GM12878 (cell line): ENCODE data around the gene MYOM3. TPM values are rescaled to one million over a fixed set of nuclear protein-coding genes. Genes with fewer than 3 reads are reported as not detected.

Source experiments
- ATAC-seq: fragments of 200-7000 bp; cut with Tn5 transposase; 3 replicates; pipeline ENCODE4 v1.9.1; 2020; ENCODE audit warnings: mild to moderate bottlenecking, moderate library complexity
- BruUV-seq: library from RNA; stranded (reverse); fragments of 400-500 nt; replicated peaks from 2 replicates; lab custom pipeline; 2021; lab: Mats Ljungman, UMichigan
- CTCF ChIA-PET: fragments of 300-600 bp; sonication (Branson Sonifier 250); formaldehyde crosslinking; extraction: SDS; loops from one replicate; lab custom pipeline; 2021; ENCODE audit warnings: inconsistent platforms; lab: Yijun Ruan, JAX
- POLR2A ChIA-PET: fragments of 350-600 bp; formaldehyde crosslinking; extraction: SDS; loops from one replicate; lab custom pipeline; 2021; ENCODE audit warnings: inconsistent platforms; lab: Charles Lee
- RAD21 ChIA-PET: fragments of 300-600 bp; sonication (Branson Sonifier 250); formaldehyde crosslinking; loops from one replicate; lab custom pipeline; 2023; ENCODE audit warnings: antibody characterized with exemption; ENCODE audit not compliant: unreplicated experiment; lab: Charles Lee
- SMC1A ChIA-PET: fragments of 300-600 bp; sonication (Branson Sonifier 250); formaldehyde crosslinking; loops from one replicate; lab custom pipeline; 2023; ENCODE audit not compliant: unreplicated experiment, uncharacterized antibody; lab: Charles Lee
- DNase-seq: peaks from one replicate; pipeline ENCODE4 v3.0.0-alpha.2; 2011; ENCODE audit warnings: low read depth, low spot score
- FAIRE-seq: peaks from 3 replicates; lab custom pipeline; 2011; peaks lifted over from hg19 to GRCh38; lab: Jason Lieb, UNC
- H2AFZ ChIP-seq: 2 replicates; pipeline ENCODE4 v1.6.0; 2011; ENCODE audit warnings: low read depth, low read length, control low read depth; ENCODE audit not compliant: control insufficient read depth
- H3K27ac ChIP-seq: 2 replicates; pipeline ENCODE4 v1.5.1; 2011; ENCODE audit warnings: control low read depth; ENCODE audit not compliant: control insufficient read depth, insufficient read depth
- H3K27me3 ChIP-seq, 2 experiments: replicated peaks in 1 of 2; 2 replicates each; pipeline versions ENCODE4 v1.6.0 to v1.6.1; 2011; ENCODE audit warnings: low read length in 1 of 2; ENCODE audit not compliant: control insufficient read depth in 2 of 2, insufficient read depth in 2 of 2
- H3K36me3 ChIP-seq, 2 experiments: 2 replicates each; pipeline ENCODE4 v1.5.1; 2011; ENCODE audit warnings: low read length in 1 of 2; ENCODE audit not compliant: control insufficient read depth in 2 of 2, insufficient read depth in 2 of 2
- H3K4me1 ChIP-seq: 2 replicates; pipeline ENCODE4 v1.6.1; 2011; ENCODE audit warnings: mild to moderate bottlenecking, low read length, moderate library complexity, mixed read lengths; ENCODE audit not compliant: control insufficient read depth, insufficient read depth
- H3K4me2 ChIP-seq: 2 replicates; pipeline ENCODE4 v1.6.0; 2011; ENCODE audit warnings: control low read depth; ENCODE audit not compliant: control insufficient read depth, insufficient read depth
- H3K4me3 ChIP-seq: fragments of 200-600 bp; sonication (generic); 2 replicates; pipeline ENCODE4 v1.5.1; 2016
- H3K79me2 ChIP-seq: 2 replicates; pipeline ENCODE4 v1.6.0; 2011; ENCODE audit warnings: low read length; ENCODE audit not compliant: control insufficient read depth, insufficient read depth
- H3K9ac ChIP-seq: 2 replicates; pipeline ENCODE4 v1.8.0; 2011; ENCODE audit warnings: low read length, control low read depth, mixed read lengths; ENCODE audit not compliant: control insufficient read depth, insufficient read depth
- H3K9me3 ChIP-seq: replicated peaks from 3 replicates; pipeline ENCODE4 v1.5.1; 2011; ENCODE audit warnings: mild to moderate bottlenecking, low read length; ENCODE audit not compliant: control insufficient read depth, insufficient read depth
- H4K20me1 ChIP-seq: 2 replicates; pipeline ENCODE4 v1.6.0; 2011; ENCODE audit not compliant: control insufficient read depth, insufficient read depth
- BCL11A ChIP-seq: IDR thresholded peaks from 2 replicates; pipeline ENCODE4 v1.6.1; 2011; ENCODE audit warnings: low read depth, low read length
- BCLAF1 ChIP-seq: fragments of 450-650 bp; IDR thresholded peaks from 2 replicates; pipeline ENCODE4 v1.6.1; 2017; ENCODE audit warnings: antibody characterized with exemption, mild to moderate bottlenecking, moderate library complexity
- CHD4 ChIP-seq: fragments of 200-600 bp; sonication (generic); IDR thresholded peaks from 2 replicates; pipeline ENCODE4 v1.6.1; 2016; ENCODE audit warnings: mild to moderate bottlenecking
- HCFC1 ChIP-seq: fragments of 150-350 bp; IDR thresholded peaks from 2 replicates; pipeline ENCODE4 v1.6.1; 2014; ENCODE audit warnings: low read length
- HDGF ChIP-seq: fragments of 450-650 bp; IDR thresholded peaks from 2 replicates; pipeline ENCODE4 v1.6.1; 2016; ENCODE audit warnings: antibody characterized with exemption
- MTA3 ChIP-seq: IDR thresholded peaks from 2 replicates; pipeline ENCODE4 v1.6.1; 2012; ENCODE audit warnings: low read length, inconsistent platforms, borderline replicate concordance
- NFYA ChIP-seq: IDR thresholded peaks from 2 replicates; pipeline ENCODE4 v1.6.1; 2011; ENCODE audit warnings: low read depth, mild to moderate bottlenecking, low read length, improper control_type of control experiment, borderline replicate concordance
- POLR2AphosphoS5 ChIP-seq: IDR thresholded peaks from 2 replicates; pipeline ENCODE4 v1.6.1; 2011; ENCODE audit warnings: mild to moderate bottlenecking, low read length, inconsistent platforms
- SIX5 ChIP-seq: IDR thresholded peaks from 2 replicates; pipeline ENCODE4 v1.6.1; 2011; ENCODE audit warnings: mild to moderate bottlenecking, low read depth, low read length, moderate library complexity; ENCODE audit not compliant: severe bottlenecking
- SP1 ChIP-seq: IDR thresholded peaks from one replicate; pipeline ENCODE4 v1.6.1; 2011; ENCODE audit warnings: low read depth, low read length
- TCF12 ChIP-seq: IDR thresholded peaks from 2 replicates; pipeline ENCODE4 v1.6.1; 2011; ENCODE audit warnings: low read depth, mild to moderate bottlenecking, low read length
- ZBTB11 ChIP-seq: fragments of 450-650 bp; formaldehyde crosslinking; IDR thresholded peaks from 2 replicates; pipeline ENCODE4 v1.5.0; 2022; ENCODE audit warnings: mild to moderate bottlenecking, missing genetic modification characterization
- ZSCAN29 ChIP-seq: fragments of 450-650 bp; IDR thresholded peaks from 2 replicates; pipeline ENCODE4 v1.6.1; 2017; ENCODE audit warnings: mild to moderate bottlenecking, moderate library complexity
- WGBS: methylation state at CpG from one replicate; pipeline ENCODE4 v1.1.6; 2016; ENCODE audit warnings: low lambda C conversion rate; ENCODE audit not compliant: insufficient replicate concordance, insufficient coverage; ENCODE audit errors: missing lambda C conversion rate; 5-methylcytosine and 5-hydroxymethylcytosine counted together
- in situ Hi-C: fragments of 300-500 bp; cut with MboI; formaldehyde crosslinking; loops from 9 replicates; pipeline ENCODE4 v1.14.3; 2018; ENCODE audit warnings: mixed read lengths
- intact Hi-C: fragments of 100-400 bp; cut with micrococcal nuclease; formaldehyde crosslinking; loops from one replicate; pipeline ENCODE4 v1.14.2; 2022; ENCODE audit not compliant: unreplicated experiment
- polyA plus RNA-seq, 11 experiments: library from polyadenylated mRNA; depleted of rRNA in 4 of 11; unstranded in 6 of 11; stranded (reverse) in 5 of 11; fragments of >200 nt; fragmentation: Nextera tagmentation in 4 of 11; fragmentation: Illumina TruSeq in 1 of 11; extraction: Ambion mirVana in 4 of 11; extraction: Trizol in 1 of 11; gene quantifications; 1 replicate in 1 of 11; 2 replicates in 10 of 11; pipeline versions ENCODE4 v1.2.1 to v1.2.3, GENCODE V29; 2011 to 2016; ENCODE audit warnings: inconsistent platforms in 2 of 11, missing spikeins in 2 of 11, low read depth in 1 of 11
- total RNA-seq, 4 experiments: library from RNA; depleted of rRNA in 3 of 4; stranded (reverse); fragments of >200 nt in 3 of 4; fragmentation: Illumina TruSeq in 1 of 4; extraction: Trizol in 1 of 4; gene quantifications; 2 replicates each; pipeline versions ENCODE4 v1.2.1 to v1.2.3, GENCODE V29; 2013 to 2021

Gene MYOM3
- total and polyA plus RNA-seq, 10 of the 15 experiments (the other 5 are each of a cell fraction or from before 2014, with no cell fraction given): 0.06 TPM; not detected in 9

- TF ChIP-seq ZBTB11: no peak
- no peak for TF ChIP-seq HDGF
- TF ChIP-seq BCLAF1: no peak
Measured at GRCh38 chr1:24074817-24075589, 36.9 kb downstream of the MYOM3 start (continued).

GRCh38 chr1:24074196-24074595, 37.7 kb downstream of the MYOM3 start:
- no peaks in the 10 kb centered on the region for H4K20me1 ChIP-seq
- H3K4me2 ChIP-seq: no peak overlapping the region
- intact Hi-C loops (loop anchor here (5.0 kb wide), 2 partner anchors 78 to 318 kb away; no protein-coding TSS in a partner anchor), in situ Hi-C loops (no loop called here)
- 26% methylated on average over 5 of the region's 5 CpGs for WGBS
- CTCF ChIA-PET: no interaction called here
- SMC1A ChIA-PET: no interaction called here
- H3K79me2 ChIP-seq: no peaks in the 10 kb centered on the region
- H3K36me3 ChIP-seq: no peaks in the 10 kb centered on the region
- H3K27ac ChIP-seq: no peak overlapping the region
- ATAC-seq (no peak), DNase-seq (no peak), FAIRE-seq (no peak)
- peaks cover 0 to 5% of the 10 kb centered on the region in 2 experiments; a peak in 2 of 4 replicates for H3K27me3 ChIP-seq
- H3K4me3 ChIP-seq: no peak overlapping the region
- BruUV-seq: no TSS peak
- POLR2A ChIA-PET: interaction anchor here (0.5 kb wide), 1 partner anchor 282 kb away, joined by 3 read pairs; no protein-coding TSS in a partner anchor
- no peaks in the 10 kb centered on the region for H3K9me3 ChIP-seq
- no peaks in the 10 kb centered on the region for H3K4me1 ChIP-seq
- TF ChIP-seq ZSCAN29: no peak
- no peak for TF ChIP-seq ZBTB11
- TF ChIP-seq POLR2AphosphoS5: no peak
- TF ChIP-seq BCL11A: no peak
- TF ChIP-seq SIX5: no peak
- no peak for TF ChIP-seq NFYA
- no peak for TF ChIP-seq SP1
- no peak for TF ChIP-seq MTA3
- no peak for TF ChIP-seq HCFC1
- no peak for TF ChIP-seq TCF12
- no peak for TF ChIP-seq CHD4
- RAD21 ChIA-PET: no interaction called here
- H2AFZ ChIP-seq: no peak overlapping the region
- H3K9ac ChIP-seq: no peak overlapping the region
